SK-N-SH treated with all-trans-retinoic acid at 6 μM for 48 hours (cell line): Measurements from ENCODE around the gene GLA.

Experiments used
- ATAC-seq: fragments of 200-7000 bp; cut with Tn5 transposase; 3 replicates; pipeline ENCODE4 v1.9.1; 2020; ENCODE audit warnings: mild to moderate bottlenecking, moderate library complexity
- ARNTL ChIP-seq: fragments of 450-650 bp; formaldehyde crosslinking; IDR thresholded peaks from 2 replicates; pipeline ENCODE4 v1.5.0; 2020; ENCODE audit warnings: low read depth, mild to moderate bottlenecking, moderate library complexity, borderline replicate concordance
- BACH2 ChIP-seq: fragments of 250-450 bp; sonication (Bioruptor Pico); IDR thresholded peaks from 2 replicates; pipeline ENCODE4 v1.9.0; 2021; ENCODE audit warnings: mild to moderate bottlenecking, borderline replicate concordance
- CSDC2 ChIP-seq: fragments of 250-450 bp; sonication (Bioruptor Pico); IDR thresholded peaks from 2 replicates; pipeline ENCODE4 v1.5.0; 2020; ENCODE audit warnings: mild to moderate bottlenecking, moderate library complexity
- ESRRG ChIP-seq: fragments of 250-450 bp; sonication (Bioruptor Pico); IDR thresholded peaks from 2 replicates; pipeline ENCODE4 v1.6.1; 2021; ENCODE audit warnings: mild to moderate bottlenecking
- GLIS3 ChIP-seq: fragments of 250-450 bp; sonication (Bioruptor Pico); IDR thresholded peaks from 2 replicates; pipeline ENCODE4 v1.5.0; 2020; ENCODE audit warnings: mild to moderate bottlenecking, moderate library complexity
- ISL1 ChIP-seq: fragments of 250-450 bp; sonication (Bioruptor Pico); IDR thresholded peaks from 2 replicates; pipeline ENCODE4 v2.1.2; 2022; ENCODE audit warnings: mild to moderate bottlenecking, moderate library complexity
- OSR1 ChIP-seq: fragments of 250-450 bp; sonication (Bioruptor Pico); IDR thresholded peaks from 2 replicates; pipeline ENCODE4 v1.8.0; 2022; ENCODE audit warnings: moderate library complexity, mild to moderate bottlenecking, inconsistent platforms
- PPARA ChIP-seq: fragments of 250-450 bp; sonication (Bioruptor Pico); IDR thresholded peaks from 2 replicates; pipeline ENCODE4 v1.5.0; 2020; ENCODE audit warnings: mild to moderate bottlenecking, borderline replicate concordance
- RARB ChIP-seq: fragments of 250-450 bp; sonication (Bioruptor Pico); IDR thresholded peaks from 2 replicates; pipeline ENCODE4 v1.8.0; 2021; ENCODE audit warnings: mild to moderate bottlenecking, moderate library complexity
- TCF4 ChIP-seq: fragments of 250-450 bp; sonication (Bioruptor Pico); IDR thresholded peaks from 2 replicates; pipeline ENCODE4 v1.8.0; 2021; ENCODE audit warnings: mild to moderate bottlenecking, moderate library complexity, borderline replicate concordance
- TOX ChIP-seq: fragments of 250-450 bp; sonication (Bioruptor Pico); IDR thresholded peaks from 2 replicates; pipeline ENCODE4 v1.8.0; 2021; ENCODE audit warnings: mild to moderate bottlenecking, moderate library complexity, borderline replicate concordance
- ZC3H10 ChIP-seq: fragments of 250-450 bp; sonication (Bioruptor Pico); IDR thresholded peaks from 2 replicates; pipeline ENCODE4 v1.5.1; 2021; ENCODE audit warnings: mild to moderate bottlenecking, moderate library complexity
- ZFP3 ChIP-seq: fragments of 250-450 bp; sonication (Bioruptor Pico); IDR thresholded peaks from 2 replicates; pipeline ENCODE4 v1.5.0; 2020; ENCODE audit warnings: mild to moderate bottlenecking, moderate library complexity
- ZFP30 ChIP-seq: fragments of 450-650 bp; formaldehyde crosslinking; IDR thresholded peaks from 2 replicates; pipeline ENCODE4 v1.5.0; 2022; ENCODE audit warnings: mild to moderate bottlenecking, moderate library complexity
- ZNF565 ChIP-seq: fragments of 450-650 bp; formaldehyde crosslinking; conservative IDR thresholded peaks from 2 replicates; pipeline ENCODE4 v1.5.0; 2020; ENCODE audit warnings: low read depth, mild to moderate bottlenecking, moderate library complexity
- ZNF70 ChIP-seq: fragments of 450-650 bp; formaldehyde crosslinking; IDR thresholded peaks from 2 replicates; pipeline ENCODE4 v1.5.0; 2020; ENCODE audit warnings: mild to moderate bottlenecking, moderate library complexity
- ZNF8 ChIP-seq: fragments of 450-650 bp; formaldehyde crosslinking; IDR thresholded peaks from 2 replicates; pipeline ENCODE4 v1.5.0; 2020; ENCODE audit warnings: mild to moderate bottlenecking, moderate library complexity
- TF ChIP-seq, protein P1 (sequence below): fragments of 250-450 bp; sonication (Bioruptor Pico); IDR thresholded peaks from 2 replicates; pipeline ENCODE4 v1.5.1; 2020; ENCODE audit warnings: low read depth, mild to moderate bottlenecking, moderate library complexity
- TF ChIP-seq, protein P2 (sequence below): fragments of 250-450 bp; sonication (Bioruptor Pico); IDR thresholded peaks from 2 replicates; pipeline ENCODE4 v1.8.0; 2021; ENCODE audit warnings: low read depth, mild to moderate bottlenecking, moderate library complexity, borderline replicate concordance
- TF ChIP-seq, protein P3 (sequence below): fragments of 250-450 bp; sonication (Bioruptor Pico); IDR thresholded peaks from 2 replicates; pipeline ENCODE4 v1.8.0; 2020; ENCODE audit warnings: mild to moderate bottlenecking, moderate library complexity, borderline replicate concordance
- TF ChIP-seq, protein P4 (sequence below): fragments of 250-450 bp; sonication (Bioruptor Pico); IDR thresholded peaks from 2 replicates; pipeline ENCODE4 v1.5.1; 2021; ENCODE audit warnings: mild to moderate bottlenecking, moderate library complexity

Gene GLA

DNA sequence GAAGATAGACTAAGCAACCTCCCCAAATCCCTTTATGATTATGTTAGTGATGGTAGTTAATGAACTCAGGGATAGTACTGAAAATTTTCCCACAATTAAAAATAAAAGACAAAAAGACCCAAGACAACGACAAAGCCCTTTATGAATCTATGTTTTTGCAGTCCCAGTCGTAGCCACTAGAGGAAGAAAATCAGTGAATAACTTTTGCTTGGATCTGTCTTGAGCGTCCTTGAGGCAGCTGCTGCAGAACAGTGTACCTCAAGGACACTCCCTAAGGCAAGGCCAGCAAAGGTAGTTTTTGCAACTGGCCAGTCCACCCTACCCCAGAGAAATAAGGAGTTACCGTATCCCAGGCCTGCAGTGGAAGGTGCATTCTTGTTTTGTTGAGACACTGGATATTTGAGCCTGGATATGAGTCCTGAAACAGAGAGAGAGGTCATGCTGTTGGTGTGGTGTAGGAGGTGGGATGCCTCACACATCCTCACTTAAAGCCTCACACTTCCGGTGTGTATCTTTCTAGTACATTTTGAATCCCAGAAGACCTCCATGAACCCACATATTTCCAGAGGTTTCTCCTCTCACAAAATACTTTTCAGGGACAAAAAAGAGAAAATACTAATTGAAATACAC, 50.4 kb downstream of the GLA start:
- ATAC-seq = peak; percentile 90
- TF ChIP-seq PPARA (CRISPR knock-in tag) (no peak), BACH2 (CRISPR knock-in tag) (no peak), RARB (no peak), ZNF565 (CRISPR knock-in tag) (no peak), ZFP3 (CRISPR knock-in tag) (no peak), ESRRG (no peak)
- TF ChIP-seq, all 23 proteins: peak for 0

DNA sequence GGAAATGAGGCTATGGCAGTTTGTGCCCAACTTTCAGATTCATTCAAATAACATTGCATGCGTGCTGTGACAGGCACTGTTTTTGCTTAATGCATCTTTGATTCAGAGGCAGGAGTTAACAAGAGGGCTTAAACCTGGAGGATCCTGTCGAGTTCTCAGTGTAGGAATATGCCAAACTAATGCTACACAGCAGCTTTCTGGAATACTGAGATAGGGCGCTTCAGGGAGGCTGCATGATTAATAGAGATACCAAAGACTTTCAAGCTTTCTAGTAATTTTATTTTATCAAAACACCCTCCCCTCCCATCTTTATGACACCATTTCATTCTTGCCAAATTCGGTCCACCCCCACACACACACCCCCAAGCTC, 58.5 kb downstream of the GLA start:
- ATAC-seq = no peak; the same call in 2 of the 3 replicates
- TF ChIP-seq, protein P1, sequence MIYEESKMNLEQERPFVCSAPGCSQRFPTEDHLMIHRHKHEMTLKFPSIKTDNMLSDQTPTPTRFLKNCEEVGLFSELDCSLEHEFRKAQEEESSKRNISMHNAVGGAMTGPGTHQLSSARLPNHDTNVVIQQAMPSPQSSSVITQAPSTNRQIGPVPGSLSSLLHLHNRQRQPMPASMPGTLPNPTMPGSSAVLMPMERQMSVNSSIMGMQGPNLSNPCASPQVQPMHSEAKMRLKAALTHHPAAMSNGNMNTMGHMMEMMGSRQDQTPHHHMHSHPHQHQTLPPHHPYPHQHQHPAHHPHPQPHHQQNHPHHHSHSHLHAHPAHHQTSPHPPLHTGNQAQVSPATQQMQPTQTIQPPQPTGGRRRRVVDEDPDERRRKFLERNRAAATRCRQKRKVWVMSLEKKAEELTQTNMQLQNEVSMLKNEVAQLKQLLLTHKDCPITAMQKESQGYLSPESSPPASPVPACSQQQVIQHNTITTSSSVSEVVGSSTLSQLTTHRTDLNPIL (CRISPR knock-in tag) = no peak
- TF ChIP-seq OSR1 (CRISPR knock-in tag) (no peak), GLIS3 (CRISPR knock-in tag) (no peak), ZNF565 (CRISPR knock-in tag) (no peak), PPARA (CRISPR knock-in tag) (no peak), TOX (no peak), ESRRG (no peak), ISL1 (CRISPR knock-in tag) (no peak), BACH2 (CRISPR knock-in tag) (no peak), ZNF8 (no peak), ZNF70 (CRISPR knock-in tag) (no peak), ARNTL (CRISPR knock-in tag) (no peak), ZFP30 (CRISPR knock-in tag) (no peak), ZFP3 (CRISPR knock-in tag) (no peak), RARB (no peak), CSDC2 (CRISPR knock-in tag) (no peak), TCF4 (no peak)
- TF ChIP-seq, protein P2, sequence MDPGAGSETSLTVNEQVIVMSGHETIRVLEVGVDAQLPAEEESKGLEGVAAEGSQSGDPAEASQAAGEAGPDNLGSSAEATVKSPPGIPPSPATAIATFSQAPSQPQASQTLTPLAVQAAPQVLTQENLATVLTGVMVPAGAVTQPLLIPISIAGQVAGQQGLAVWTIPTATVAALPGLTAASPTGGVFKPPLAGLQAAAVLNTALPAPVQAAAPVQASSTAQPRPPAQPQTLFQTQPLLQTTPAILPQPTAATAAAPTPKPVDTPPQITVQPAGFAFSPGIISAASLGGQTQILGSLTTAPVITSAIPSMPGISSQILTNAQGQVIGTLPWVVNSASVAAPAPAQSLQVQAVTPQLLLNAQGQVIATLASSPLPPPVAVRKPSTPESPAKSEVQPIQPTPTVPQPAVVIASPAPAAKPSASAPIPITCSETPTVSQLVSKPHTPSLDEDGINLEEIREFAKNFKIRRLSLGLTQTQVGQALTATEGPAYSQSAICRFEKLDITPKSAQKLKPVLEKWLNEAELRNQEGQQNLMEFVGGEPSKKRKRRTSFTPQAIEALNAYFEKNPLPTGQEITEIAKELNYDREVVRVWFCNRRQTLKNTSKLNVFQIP = no peak
- TF ChIP-seq, protein P3, sequence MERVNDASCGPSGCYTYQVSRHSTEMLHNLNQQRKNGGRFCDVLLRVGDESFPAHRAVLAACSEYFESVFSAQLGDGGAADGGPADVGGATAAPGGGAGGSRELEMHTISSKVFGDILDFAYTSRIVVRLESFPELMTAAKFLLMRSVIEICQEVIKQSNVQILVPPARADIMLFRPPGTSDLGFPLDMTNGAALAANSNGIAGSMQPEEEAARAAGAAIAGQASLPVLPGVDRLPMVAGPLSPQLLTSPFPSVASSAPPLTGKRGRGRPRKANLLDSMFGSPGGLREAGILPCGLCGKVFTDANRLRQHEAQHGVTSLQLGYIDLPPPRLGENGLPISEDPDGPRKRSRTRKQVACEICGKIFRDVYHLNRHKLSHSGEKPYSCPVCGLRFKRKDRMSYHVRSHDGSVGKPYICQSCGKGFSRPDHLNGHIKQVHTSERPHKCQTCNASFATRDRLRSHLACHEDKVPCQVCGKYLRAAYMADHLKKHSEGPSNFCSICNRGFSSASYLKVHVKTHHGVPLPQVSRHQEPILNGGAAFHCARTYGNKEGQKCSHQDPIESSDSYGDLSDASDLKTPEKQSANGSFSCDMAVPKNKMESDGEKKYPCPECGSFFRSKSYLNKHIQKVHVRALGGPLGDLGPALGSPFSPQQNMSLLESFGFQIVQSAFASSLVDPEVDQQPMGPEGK (CRISPR knock-in tag) = no peak

DNA sequence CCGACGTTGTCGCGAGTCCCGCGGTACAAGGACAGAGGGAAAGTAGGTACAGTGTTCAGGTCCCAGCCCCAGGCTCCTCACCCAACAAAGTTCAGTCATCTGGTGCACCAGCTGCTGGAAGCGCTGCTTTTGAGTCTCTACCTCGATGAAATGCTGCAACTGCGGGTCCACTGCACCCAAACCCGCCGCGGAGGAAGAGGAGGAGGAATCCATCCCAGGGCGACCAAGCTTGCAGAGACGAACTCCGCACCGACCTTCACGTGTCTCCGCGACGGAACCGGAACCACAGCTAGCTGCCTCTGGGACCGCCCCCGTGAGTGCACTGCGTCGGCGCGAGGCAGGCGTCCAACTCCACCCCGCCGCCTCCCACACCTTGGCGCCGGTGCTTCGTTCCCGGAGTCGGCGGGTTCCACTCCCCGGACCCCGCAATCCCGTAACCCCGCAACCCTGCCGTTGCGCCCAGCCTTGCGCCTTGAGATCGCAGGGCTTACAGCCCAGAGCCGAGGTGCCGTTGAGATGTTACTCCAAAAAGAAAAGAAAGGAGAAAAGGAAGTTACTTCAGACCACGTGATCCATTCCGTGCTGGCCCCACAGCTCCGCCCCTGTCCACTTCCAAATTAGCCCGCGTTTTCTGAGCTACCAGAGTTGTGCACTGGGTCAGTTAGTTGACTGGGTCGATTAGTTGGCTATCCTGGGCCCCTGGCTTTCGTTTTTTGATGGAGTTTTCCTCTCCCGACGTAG, 59.1 kb downstream of the GLA start, which contains the start of gene TIMM8A:
Gene TIMM8A (minus strand): TSS at position 291 of the 741 bp plus-strand sequence. CDS start 78 bp downstream, at position 213.
- peak; percentile 95 for ATAC-seq
- TF ChIP-seq ZNF565 (CRISPR knock-in tag) = no peak
- TF ChIP-seq, protein P1 (CRISPR knock-in tag) = no peak
- no peak for TF ChIP-seq TOX
- TF ChIP-seq ZFP30 (CRISPR knock-in tag) = no peak
- TF ChIP-seq, protein P4, sequence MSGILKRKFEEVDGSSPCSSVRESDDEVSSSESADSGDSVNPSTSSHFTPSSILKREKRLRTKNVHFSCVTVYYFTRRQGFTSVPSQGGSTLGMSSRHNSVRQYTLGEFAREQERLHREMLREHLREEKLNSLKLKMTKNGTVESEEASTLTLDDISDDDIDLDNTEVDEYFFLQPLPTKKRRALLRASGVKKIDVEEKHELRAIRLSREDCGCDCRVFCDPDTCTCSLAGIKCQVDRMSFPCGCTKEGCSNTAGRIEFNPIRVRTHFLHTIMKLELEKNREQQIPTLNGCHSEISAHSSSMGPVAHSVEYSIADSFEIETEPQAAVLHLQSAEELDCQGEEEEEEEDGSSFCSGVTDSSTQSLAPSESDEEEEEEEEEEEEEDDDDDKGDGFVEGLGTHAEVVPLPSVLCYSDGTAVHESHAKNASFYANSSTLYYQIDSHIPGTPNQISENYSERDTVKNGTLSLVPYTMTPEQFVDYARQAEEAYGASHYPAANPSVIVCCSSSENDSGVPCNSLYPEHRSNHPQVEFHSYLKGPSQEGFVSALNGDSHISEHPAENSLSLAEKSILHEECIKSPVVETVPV = no peak
- no peak for TF ChIP-seq TCF4
- no peak for TF ChIP-seq GLIS3 (CRISPR knock-in tag)
- TF ChIP-seq ISL1 (CRISPR knock-in tag) = no peak
- no peak for TF ChIP-seq CSDC2 (CRISPR knock-in tag)
- no peak for TF ChIP-seq ZNF70 (CRISPR knock-in tag)
- TF ChIP-seq ZC3H10 = no peak
- no peak for TF ChIP-seq RARB
- no peak for TF ChIP-seq BACH2 (CRISPR knock-in tag)
- TF ChIP-seq PPARA (CRISPR knock-in tag) = no peak
- TF ChIP-seq OSR1 (CRISPR knock-in tag) = no peak
- TF ChIP-seq, protein P3 (CRISPR knock-in tag) = no peak
- TF ChIP-seq ZNF8 = no peak
- TF ChIP-seq ARNTL (CRISPR knock-in tag) = no peak
- TF ChIP-seq, protein P2 = no peak
- TF ChIP-seq, all 23 proteins: peak for 0
